K562 (cell line): ENCODE data around the gene RBM4B. TPM values are rescaled to one million over a fixed set of nuclear protein-coding genes. Genes with fewer than 3 reads are reported as not detected.

Source experiments
- REST ChIP-seq, 2 experiments: fragments of 450-650 bp; formaldehyde crosslinking in 1 of 2; IDR thresholded peaks; 2 replicates each; pipeline versions ENCODE4 v1.4.0 to v1.6.1; 2014 to 2020; ENCODE audit warnings: mild to moderate bottlenecking in 2 of 2, borderline replicate concordance in 1 of 2, low read depth in 1 of 2
- TEAD1 ChIP-seq, 2 experiments: fragments of 450-650 bp in 1 of 2; sonication (generic) in 1 of 2; formaldehyde crosslinking; IDR thresholded peaks; 2 replicates each; pipeline versions ENCODE4 v1.4.0 to v1.8.0; 2020 to 2022; ENCODE audit warnings: mild to moderate bottlenecking in 2 of 2, missing genetic modification reagents in 1 of 2
- ZNF586 ChIP-seq: fragments of 450-650 bp; formaldehyde crosslinking; conservative IDR thresholded peaks from 2 replicates; pipeline ENCODE4 v1.4.0; 2020; ENCODE audit warnings: mild to moderate bottlenecking, moderate library complexity
- polyA plus RNA-seq, 8 experiments: library from polyadenylated mRNA; depleted of rRNA in 4 of 8; stranded (reverse) in 5 of 8; unstranded in 3 of 8; fragments of >200 nt; fragmentation: Nextera tagmentation in 2 of 8; fragmentation: Illumina TruSeq in 1 of 8; extraction: Ambion mirVana in 2 of 8; extraction: Trizol in 1 of 8; gene quantifications; 2 replicates each; pipeline versions ENCODE4 v1.2.1 to v1.2.3, GENCODE V29; 2011 to 2014; ENCODE audit warnings: inconsistent platforms in 1 of 8, missing spikeins in 1 of 8
- total RNA-seq, 7 experiments: library from RNA; depleted of rRNA in 6 of 7; stranded (reverse); fragments of >200 nt in 6 of 7; fragmentation: Illumina TruSeq in 2 of 7; extraction: Trizol in 2 of 7; gene quantifications; 2 replicates each; pipeline versions ENCODE4 v1.2.1 to v1.2.3, GENCODE V29; 2011 to 2021; ENCODE audit warnings: low replicate concordance in 1 of 7
- TF ChIP-seq, protein P1 (sequence below): sonication (generic); formaldehyde crosslinking; IDR thresholded peaks from 2 replicates; pipeline ENCODE4 v1.8.0; 2022; ENCODE audit warnings: mild to moderate bottlenecking, missing genetic modification reagents
- TF ChIP-seq, protein P2 (sequence below), 2 experiments: fragments of 450-650 bp in 1 of 2; sonication (generic) in 1 of 2; formaldehyde crosslinking in 1 of 2; IDR thresholded peaks; 2 replicates each; pipeline versions ENCODE4 v1.7.1 to v1.9.0; 2016 to 2022; ENCODE audit warnings: inconsistent platforms in 1 of 2, mild to moderate bottlenecking in 1 of 2, missing genetic modification reagents in 1 of 2

Gene RBM4B
- total and polyA plus RNA-seq, 9 of the 15 experiments (the other 6 are each of a cell fraction or from before 2014, with no cell fraction given), result 14.6 to 39.9 (median 23.3) TPM

DNA sequence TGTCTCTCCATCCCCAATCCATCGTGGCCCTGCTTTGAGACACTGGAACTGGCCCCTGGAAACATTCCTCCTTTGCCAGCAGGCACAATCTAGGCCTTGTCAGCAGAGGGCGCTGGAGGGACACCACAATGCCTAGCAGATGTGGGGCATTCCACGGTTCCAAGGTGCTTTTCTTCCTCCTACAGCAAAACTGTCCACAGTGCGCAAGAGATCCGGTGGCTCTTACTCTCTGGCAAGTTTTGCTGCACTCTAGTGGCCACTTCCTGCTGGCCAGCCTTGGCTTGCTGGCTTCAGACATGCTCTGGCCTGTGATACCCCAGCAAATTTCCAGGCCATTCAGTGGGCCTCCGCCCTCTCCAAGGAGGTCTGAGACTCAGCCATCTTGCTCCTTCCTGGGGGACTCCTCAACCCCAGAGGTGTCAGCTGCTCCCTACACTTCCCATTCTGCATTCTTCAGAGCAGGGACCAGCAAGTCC lies 17.1 kb upstream of the RBM4B start (continued):
- TF ChIP-seq ZNF586, result no peak
- TF ChIP-seq REST (IDR thresholded peaks at IDR 0.05; ENCODE audit: borderline replicate concordance), result peak; percentile 97
- TF ChIP-seq REST (CRISPR knock-in tag; IDR thresholded peaks at IDR 0.05; ENCODE audit: low read depth), result 0 out of 2 replicates have a peak, but pooled peaks have one; percentile 48
- peak; percentile 76 to 98; a peak in 3 of 4 replicates for TF ChIP-seq TEAD1 (CRISPR knock-in tag; IDR thresholded peaks at IDR 0.05)
- TF ChIP-seq, protein P1, sequence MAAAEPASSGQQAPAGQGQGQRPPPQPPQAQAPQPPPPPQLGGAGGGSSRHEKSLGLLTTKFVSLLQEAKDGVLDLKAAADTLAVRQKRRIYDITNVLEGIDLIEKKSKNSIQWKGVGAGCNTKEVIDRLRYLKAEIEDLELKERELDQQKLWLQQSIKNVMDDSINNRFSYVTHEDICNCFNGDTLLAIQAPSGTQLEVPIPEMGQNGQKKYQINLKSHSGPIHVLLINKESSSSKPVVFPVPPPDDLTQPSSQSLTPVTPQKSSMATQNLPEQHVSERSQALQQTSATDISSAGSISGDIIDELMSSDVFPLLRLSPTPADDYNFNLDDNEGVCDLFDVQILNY (CRISPR knock-in tag), result no peak
- TF ChIP-seq, protein P2, sequence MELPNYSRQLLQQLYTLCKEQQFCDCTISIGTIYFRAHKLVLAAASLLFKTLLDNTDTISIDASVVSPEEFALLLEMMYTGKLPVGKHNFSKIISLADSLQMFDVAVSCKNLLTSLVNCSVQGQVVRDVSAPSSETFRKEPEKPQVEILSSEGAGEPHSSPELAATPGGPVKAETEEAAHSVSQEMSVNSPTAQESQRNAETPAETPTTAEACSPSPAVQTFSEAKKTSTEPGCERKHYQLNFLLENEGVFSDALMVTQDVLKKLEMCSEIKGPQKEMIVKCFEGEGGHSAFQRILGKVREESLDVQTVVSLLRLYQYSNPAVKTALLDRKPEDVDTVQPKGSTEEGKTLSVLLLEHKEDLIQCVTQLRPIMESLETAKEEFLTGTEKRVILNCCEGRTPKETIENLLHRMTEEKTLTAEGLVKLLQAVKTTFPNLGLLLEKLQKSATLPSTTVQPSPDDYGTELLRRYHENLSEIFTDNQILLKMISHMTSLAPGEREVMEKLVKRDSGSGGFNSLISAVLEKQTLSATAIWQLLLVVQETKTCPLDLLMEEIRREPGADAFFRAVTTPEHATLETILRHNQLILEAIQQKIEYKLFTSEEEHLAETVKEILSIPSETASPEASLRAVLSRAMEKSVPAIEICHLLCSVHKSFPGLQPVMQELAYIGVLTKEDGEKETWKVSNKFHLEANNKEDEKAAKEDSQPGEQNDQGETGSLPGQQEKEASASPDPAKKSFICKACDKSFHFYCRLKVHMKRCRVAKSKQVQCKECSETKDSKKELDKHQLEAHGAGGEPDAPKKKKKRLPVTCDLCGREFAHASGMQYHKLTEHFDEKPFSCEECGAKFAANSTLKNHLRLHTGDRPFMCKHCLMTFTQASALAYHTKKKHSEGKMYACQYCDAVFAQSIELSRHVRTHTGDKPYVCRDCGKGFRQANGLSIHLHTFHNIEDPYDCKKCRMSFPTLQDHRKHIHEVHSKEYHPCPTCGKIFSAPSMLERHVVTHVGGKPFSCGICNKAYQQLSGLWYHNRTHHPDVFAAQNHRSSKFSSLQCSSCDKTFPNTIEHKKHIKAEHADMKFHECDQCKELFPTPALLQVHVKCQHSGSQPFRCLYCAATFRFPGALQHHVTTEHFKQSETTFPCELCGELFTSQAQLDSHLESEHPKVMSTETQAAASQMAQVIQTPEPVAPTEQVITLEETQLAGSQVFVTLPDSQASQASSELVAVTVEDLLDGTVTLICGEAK (IDR thresholded peaks at IDR 0.05), result 0 out of 2 replicates have a peak, but pooled peaks have one; percentile 25
- TF ChIP-seq, protein P2 (CRISPR knock-in tag; IDR thresholded peaks at IDR 0.05), result no peak
